Psoas muscle (tissue), 8 donors: ENCODE measurements around the gene FFAR3. TPM values are rescaled to one million over a fixed set of nuclear protein-coding genes. Genes with fewer than 3 reads are reported as not detected.

Source experiments
- ATAC-seq, 4 donors: fragments of 200-7000 bp; cut with Tn5 transposase; one replicate each; pipeline ENCODE4 v1.9.1; 2020; ENCODE audit warnings: moderate library complexity in 3 of 4, mild to moderate bottlenecking in 2 of 4
- DNase-seq, 2 donors: peaks; one replicate each; pipeline ENCODE4 v3.0.0-alpha.2; 2020
- H3K27ac ChIP-seq: fragments of 200-600 bp; one replicate; pipeline ENCODE4 v1.8.0; 2022
- H3K27me3 ChIP-seq, 3 donors: fragments of 200-600 bp in 1 of 3; one replicate each; pipeline versions ENCODE4 v1.6.1 to v1.8.0; 2013 to 2022; ENCODE audit warnings: low read length in 2 of 3, mild to moderate bottlenecking in 2 of 3, moderate library complexity in 1 of 3; ENCODE audit not compliant: insufficient read depth in 3 of 3
- H3K36me3 ChIP-seq, 2 donors: fragments of 200-600 bp in 1 of 2; one replicate each; pipeline versions ENCODE4 v1.6.1 to v1.8.0; 2013 to 2022; ENCODE audit warnings: low read depth in 1 of 2, mild to moderate bottlenecking in 1 of 2, moderate library complexity in 1 of 2; ENCODE audit not compliant: insufficient read depth in 1 of 2
- H3K4me1 ChIP-seq: fragments of 200-600 bp; one replicate; pipeline ENCODE4 v1.8.0; 2022
- H3K4me3 ChIP-seq: fragments of 200-600 bp; one replicate; pipeline ENCODE4 v1.8.0; 2022; ENCODE audit warnings: mild to moderate bottlenecking
- H3K9me3 ChIP-seq: fragments of 200-600 bp; one replicate; pipeline ENCODE4 v1.8.0; 2022
- WGBS, 3 donors: extraction: QIAGEN DNeasy Blood & Tissue Kit; methylation state at CpG; one replicate each; pipeline versions ENCODE4 v1.1.6 to v1.1.7; 2013; 5-methylcytosine and 5-hydroxymethylcytosine counted together
- intact Hi-C, 2 donors: fragments of 100-400 bp; cut with DNase I; formaldehyde crosslinking; loops; one replicate each; pipeline versions ENCODE4 v1.11.0 to v1.14.2; 2022
- polyA plus RNA-seq, 3 donors: library from polyadenylated mRNA; stranded (reverse); fragments of 200-250 nt; gene quantifications; one replicate each; pipeline ENCODE4 v1.2.3, GENCODE V29; 2013
- total RNA-seq, 4 donors: library from RNA; stranded (reverse); fragmentation: NEBNext Ultra II Directional in 2 of 4; extraction: Animal tissue kit (Norgen Biotek cat#: 25700) in 2 of 4; gene quantifications; one replicate each; pipeline versions ENCODE4 v1.2.1 to v1.2.4, GENCODE V29; 2021 to 2023
- TF ChIP-seq, protein P1 (sequence below): fragments of 200-600 bp; IDR thresholded peaks from one replicate; pipeline ENCODE4 v1.8.0; 2022; ENCODE audit warnings: antibody characterized with exemption
- donor health status: healthy with polysubstance abuse.
- donor health status: DM: no; HTN: no; CAD: no; lungs with moderate emphysema.
- donor health status: Bipolar disorder and iron deficiency.
- donor health status: healthy.
- donor health status: DM: yes; HTN: yes; CAD: no.
- donor health status: DM: no; HTN: no; CAD: no.
- donor health status: DM: no; HTN: no; CAD: no.
- donor health status: DM: yes; HTN: yes; CAD: no.

Gene FFAR3
- total and polyA plus RNA-seq, 7 donors = 0.04 to 0.22 (median 0.17) TPM; not detected in 4

DNA sequence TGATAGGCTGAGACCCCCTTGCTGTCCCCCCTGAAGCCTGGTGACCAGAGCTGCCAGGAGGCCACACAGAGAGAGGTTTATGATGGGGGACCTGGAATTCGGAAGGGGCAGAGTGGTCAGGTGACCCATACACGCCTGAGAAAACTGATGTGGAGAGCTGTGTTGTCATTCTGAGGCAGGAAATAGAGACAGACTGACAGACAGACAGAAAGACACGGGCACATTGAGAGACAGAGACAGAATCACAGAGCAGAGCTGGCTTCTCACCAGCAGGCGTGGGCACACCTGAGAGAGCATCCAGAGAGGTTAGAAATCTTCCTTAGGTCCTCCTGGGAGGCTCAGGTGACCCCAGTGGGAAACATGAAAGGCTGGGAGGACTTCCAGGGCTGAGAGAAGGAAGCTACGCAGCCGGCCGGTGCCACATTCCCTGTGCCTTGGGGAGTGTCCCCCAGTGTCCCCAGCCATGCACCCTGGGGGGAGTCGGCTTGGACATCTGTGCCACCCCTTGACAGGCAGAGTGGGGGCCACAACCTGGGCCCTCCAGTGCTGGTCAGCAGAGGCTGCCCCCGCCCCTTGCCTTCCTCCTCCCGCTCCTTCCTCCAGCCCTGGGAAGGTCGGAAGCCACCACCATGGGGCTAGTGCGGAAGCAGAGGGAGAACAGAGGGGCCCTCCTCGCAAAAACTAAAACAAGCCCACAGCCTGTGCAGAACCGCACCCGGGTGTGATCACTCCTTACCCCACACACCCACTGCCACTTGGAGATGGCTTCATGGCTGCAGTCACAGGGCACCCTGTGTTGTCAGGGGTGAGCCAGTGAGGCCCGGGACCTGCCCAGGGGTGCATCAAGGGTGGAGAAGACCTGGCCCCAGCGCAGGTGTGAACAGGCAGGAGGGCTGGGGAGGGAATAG is 8.4 kb upstream of the FFAR3 start:
- Histone ChIP-seq H3K27ac (no peak overlapping the region), H3K4me3 (no peak overlapping the region), H3K27me3 (peaks cover 0 to 44% (median 4%) of the 10 kb centered on the region in 3 donors), H3K9me3 (no peaks in the 10 kb centered on the region), H3K4me1 (no peaks in the 10 kb centered on the region), H3K36me3 (no peaks in the 10 kb centered on the region)
- 63 to 74% (median 66%) methylated on average over 15 to 17 of the region's 17 CpGs for WGBS, 3 donors
- TF ChIP-seq, protein P1, sequence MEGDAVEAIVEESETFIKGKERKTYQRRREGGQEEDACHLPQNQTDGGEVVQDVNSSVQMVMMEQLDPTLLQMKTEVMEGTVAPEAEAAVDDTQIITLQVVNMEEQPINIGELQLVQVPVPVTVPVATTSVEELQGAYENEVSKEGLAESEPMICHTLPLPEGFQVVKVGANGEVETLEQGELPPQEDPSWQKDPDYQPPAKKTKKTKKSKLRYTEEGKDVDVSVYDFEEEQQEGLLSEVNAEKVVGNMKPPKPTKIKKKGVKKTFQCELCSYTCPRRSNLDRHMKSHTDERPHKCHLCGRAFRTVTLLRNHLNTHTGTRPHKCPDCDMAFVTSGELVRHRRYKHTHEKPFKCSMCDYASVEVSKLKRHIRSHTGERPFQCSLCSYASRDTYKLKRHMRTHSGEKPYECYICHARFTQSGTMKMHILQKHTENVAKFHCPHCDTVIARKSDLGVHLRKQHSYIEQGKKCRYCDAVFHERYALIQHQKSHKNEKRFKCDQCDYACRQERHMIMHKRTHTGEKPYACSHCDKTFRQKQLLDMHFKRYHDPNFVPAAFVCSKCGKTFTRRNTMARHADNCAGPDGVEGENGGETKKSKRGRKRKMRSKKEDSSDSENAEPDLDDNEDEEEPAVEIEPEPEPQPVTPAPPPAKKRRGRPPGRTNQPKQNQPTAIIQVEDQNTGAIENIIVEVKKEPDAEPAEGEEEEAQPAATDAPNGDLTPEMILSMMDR = no peak
- intact Hi-C loops = loop anchor here (10.0 kb wide), 2 partner anchors 115 to 145 kb away; partner anchors contain the start of gene KRTDAP (in 1 of the 2)
- DNase-seq (no peak), ATAC-seq (no peak)

- Histone ChIP-seq H3K27me3 (peaks cover 0 to 51% (median 6%) of the 10 kb centered on the region in 3 donors), H3K36me3 (no peaks in the 10 kb centered on the region), H3K9me3 (no peaks in the 10 kb centered on the region), H3K4me1 (no peaks in the 10 kb centered on the region), H3K27ac (no peak overlapping the region), H3K4me3 (no peak overlapping the region)
- DNase-seq (no peak), ATAC-seq (no peak)
- WGBS, 3 donors = 58 to 80% (median 64%) methylated on average over 7 of the region's 7 CpGs
- TF ChIP-seq, protein P1 = no peak
- intact Hi-C loops = loop anchor here (10.0 kb wide), 2 partner anchors 114 to 144 kb away; partner anchors contain the start of gene KRTDAP (in 1 of the 2)
Measured at GRCh38 chr19:35350591-35350990, 7.7 kb upstream of the FFAR3 start.

DNA sequence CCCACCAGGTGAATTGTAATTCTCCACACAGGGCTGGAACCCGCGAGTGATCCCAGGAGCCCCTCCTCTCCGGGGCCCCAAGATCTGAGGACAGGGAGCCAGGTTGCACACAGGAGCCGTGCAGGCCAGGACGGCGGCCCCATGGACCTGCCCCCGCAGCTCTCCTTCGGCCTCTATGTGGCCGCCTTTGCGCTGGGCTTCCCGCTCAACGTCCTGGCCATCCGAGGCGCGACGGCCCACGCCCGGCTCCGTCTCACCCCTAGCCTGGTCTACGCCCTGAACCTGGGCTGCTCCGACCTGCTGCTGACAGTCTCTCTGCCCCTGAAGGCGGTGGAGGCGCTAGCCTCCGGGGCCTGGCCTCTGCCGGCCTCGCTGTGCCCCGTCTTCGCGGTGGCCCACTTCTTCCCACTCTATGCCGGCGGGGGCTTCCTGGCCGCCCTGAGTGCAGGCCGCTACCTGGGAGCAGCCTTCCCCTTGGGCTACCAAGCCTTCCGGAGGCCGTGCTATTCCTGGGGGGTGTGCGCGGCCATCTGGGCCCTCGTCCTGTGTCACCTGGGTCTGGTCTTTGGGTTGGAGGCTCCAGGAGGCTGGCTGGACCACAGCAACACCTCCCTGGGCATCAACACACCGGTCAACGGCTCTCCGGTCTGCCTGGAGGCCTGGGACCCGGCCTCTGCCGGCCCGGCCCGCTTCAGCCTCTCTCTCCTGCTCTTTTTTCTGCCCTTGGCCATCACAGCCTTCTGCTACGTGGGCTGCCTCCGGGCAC is 6.7 kb upstream of the FFAR3 start:
- no peaks in the 10 kb centered on the region for H3K36me3 ChIP-seq
- TF ChIP-seq, protein P1 = no peak
- WGBS, 3 donors = 88 to 90% (median 90%) methylated on average over 34 to 47 of the region's 47 CpGs

DNA sequence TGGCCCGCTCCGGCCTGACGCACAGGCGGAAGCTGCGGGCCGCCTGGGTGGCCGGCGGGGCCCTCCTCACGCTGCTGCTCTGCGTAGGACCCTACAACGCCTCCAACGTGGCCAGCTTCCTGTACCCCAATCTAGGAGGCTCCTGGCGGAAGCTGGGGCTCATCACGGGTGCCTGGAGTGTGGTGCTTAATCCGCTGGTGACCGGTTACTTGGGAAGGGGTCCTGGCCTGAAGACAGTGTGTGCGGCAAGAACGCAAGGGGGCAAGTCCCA is 6.1 kb upstream of the FFAR3 start:
- ATAC-seq = no peak
- TF ChIP-seq, protein P1 = no peak
- peaks cover 0 to 50% (median 6%) of the 10 kb centered on the region in 3 donors for H3K27me3 ChIP-seq
- DNase-seq = no peak
- intact Hi-C loops = loop anchor here (2.0 to 10.0 kb wide), 3 partner anchors 113 to 143 kb away; partner anchors contain the start of gene KRTDAP (in 1 of the 2)
- H3K9me3 ChIP-seq = no peaks in the 10 kb centered on the region
- no peak overlapping the region for H3K4me3 ChIP-seq
- no peaks in the 10 kb centered on the region for H3K4me1 ChIP-seq
- WGBS, 3 donors = 80 to 87% (median 85%) methylated on average over 13 to 18 of the region's 18 CpGs
- H3K27ac ChIP-seq = no peak overlapping the region
- no peaks in the 10 kb centered on the region for H3K36me3 ChIP-seq

More for the DNA sequence above, 6.7 kb upstream of the FFAR3 start:
- ATAC-seq (no peak), DNase-seq (no peak)
- Histone ChIP-seq H3K4me3 (no peak overlapping the region), H3K27me3 (peaks cover 0 to 50% (median 6%) of the 10 kb centered on the region in 3 donors), H3K27ac (no peak overlapping the region), H3K4me1 (no peaks in the 10 kb centered on the region), H3K9me3 (no peaks in the 10 kb centered on the region)
- intact Hi-C loops = loop anchor here (2.0 to 10.0 kb wide), 3 partner anchors 113 to 143 kb away; partner anchors contain the start of gene KRTDAP (in 1 of the 2)
